ENCODE results near the gene RNU6-9.

DNA sequence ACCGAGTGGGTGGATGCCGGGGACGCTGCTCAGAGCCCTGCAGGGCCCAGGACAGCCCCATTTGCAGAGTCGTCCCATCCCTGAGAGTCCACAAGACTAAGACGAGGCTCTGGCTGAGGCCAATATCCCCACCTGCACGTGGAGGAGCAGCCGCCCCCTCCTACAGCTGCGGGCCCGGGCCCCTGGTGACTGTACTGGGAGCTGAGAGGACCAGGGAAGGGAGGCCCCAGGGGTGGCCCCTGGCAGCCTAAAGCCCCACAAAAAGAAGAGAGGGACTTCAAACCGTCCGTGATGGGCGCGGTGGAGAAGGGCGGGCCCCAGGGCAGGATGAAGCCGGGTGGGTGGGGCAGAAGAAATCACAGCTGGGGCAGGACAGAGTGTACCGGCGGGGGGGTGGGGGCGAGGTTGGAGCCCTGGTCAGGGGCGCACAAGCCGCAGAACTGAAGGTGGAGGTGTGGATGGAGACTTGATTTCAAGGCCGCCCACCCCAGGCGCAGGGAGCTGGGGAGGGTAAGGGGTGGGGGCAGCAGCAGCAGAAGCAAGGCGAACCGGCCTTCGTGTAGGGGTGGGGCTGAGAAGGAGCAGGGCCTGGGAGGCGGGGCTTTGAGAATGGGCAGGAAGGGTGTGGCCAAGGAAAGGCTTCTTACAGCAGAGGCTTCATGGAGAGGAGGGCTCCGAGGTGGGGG is 20.9 kb upstream of the RNU6-9 start:
- TF ChIP-seq, protein P1, sequence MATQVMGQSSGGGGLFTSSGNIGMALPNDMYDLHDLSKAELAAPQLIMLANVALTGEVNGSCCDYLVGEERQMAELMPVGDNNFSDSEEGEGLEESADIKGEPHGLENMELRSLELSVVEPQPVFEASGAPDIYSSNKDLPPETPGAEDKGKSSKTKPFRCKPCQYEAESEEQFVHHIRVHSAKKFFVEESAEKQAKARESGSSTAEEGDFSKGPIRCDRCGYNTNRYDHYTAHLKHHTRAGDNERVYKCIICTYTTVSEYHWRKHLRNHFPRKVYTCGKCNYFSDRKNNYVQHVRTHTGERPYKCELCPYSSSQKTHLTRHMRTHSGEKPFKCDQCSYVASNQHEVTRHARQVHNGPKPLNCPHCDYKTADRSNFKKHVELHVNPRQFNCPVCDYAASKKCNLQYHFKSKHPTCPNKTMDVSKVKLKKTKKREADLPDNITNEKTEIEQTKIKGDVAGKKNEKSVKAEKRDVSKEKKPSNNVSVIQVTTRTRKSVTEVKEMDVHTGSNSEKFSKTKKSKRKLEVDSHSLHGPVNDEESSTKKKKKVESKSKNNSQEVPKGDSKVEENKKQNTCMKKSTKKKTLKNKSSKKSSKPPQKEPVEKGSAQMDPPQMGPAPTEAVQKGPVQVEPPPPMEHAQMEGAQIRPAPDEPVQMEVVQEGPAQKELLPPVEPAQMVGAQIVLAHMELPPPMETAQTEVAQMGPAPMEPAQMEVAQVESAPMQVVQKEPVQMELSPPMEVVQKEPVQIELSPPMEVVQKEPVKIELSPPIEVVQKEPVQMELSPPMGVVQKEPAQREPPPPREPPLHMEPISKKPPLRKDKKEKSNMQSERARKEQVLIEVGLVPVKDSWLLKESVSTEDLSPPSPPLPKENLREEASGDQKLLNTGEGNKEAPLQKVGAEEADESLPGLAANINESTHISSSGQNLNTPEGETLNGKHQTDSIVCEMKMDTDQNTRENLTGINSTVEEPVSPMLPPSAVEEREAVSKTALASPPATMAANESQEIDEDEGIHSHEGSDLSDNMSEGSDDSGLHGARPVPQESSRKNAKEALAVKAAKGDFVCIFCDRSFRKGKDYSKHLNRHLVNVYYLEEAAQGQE (IDR thresholded peaks at IDR 0.05; ENCODE audit: insufficient read depth in 1 of 2, low read depth in 2 of 2, low read length in 2 of 2), result no peak
- no peak for TF ChIP-seq POLR2AphosphoS5 (IDR thresholded peaks at IDR 0.05; ENCODE audit: low read depth, low read length)
- no peak for TF ChIP-seq TAF1 (IDR thresholded peaks at IDR 0.05; ENCODE audit: borderline replicate concordance, insufficient read depth, low read length)
